NCI-H69 (cell line): ENCODE results near the gene CTAG2.
A peak's percentile ranks its signal among the peaks of the same experiment; 100 is the strongest.
"Not testable (repeated sequence)": the region's sequence is repeated elsewhere in the genome, so short reads cannot be mapped to it uniquely, and the experiment has no call there.

ENCODE experiments used
- DNase-seq: peaks from one replicate; lab custom pipeline; 2025; lab: John Stamatoyannopoulos, UW

CTAG2 gene

GRCh38 chrX:154645745-154646378 lies 7.5 kb downstream of the CTAG2 start:
- DNase-seq: not testable (repeated sequence)

DNA sequence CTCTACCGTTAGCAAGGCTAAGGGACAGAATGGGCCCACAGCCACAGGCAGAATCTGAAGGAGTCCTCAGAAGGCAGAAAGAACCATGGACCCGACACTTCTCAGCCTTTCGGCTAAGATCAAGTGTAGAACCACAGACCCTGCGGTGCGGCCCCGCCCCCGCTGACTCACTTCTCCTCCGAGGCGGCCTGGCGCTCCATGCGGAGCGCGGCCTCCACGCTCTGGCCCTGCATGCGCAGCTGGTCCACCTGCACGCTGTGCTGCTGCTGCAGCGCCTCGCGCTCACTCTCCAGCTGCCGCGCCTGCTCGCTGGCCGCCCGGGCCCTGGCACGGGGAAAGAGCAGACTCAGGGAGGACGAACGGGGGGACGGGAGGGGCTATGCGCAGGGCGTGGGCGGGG lies 9.7 kb downstream of the CTAG2 start:
- not testable (repeated sequence) for DNase-seq

DNA sequence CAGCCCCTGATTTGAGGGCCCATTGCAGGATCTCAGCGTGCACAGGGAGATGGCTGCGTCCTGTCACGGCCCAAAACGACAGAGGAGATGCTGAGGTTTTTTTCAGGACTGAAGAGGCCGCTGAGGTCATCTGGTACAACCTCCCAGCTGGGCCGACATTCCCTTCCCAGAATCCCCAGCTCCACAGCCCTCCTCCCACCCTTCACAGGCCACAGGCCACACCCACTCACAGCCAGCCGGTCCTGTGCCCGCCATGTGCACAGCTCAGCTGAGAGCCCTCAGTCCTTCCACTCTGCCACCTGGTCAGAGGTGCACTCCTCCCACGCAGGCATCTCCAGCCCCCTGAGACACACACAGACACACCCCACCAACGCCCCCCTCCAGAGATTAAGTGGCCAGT lies 11.6 kb downstream of the CTAG2 start:
- DNase-seq: not testable (repeated sequence)

GRCh38 chrX:154633661-154634060 lies 19.7 kb downstream of the CTAG2 start:
- DNase-seq: not testable (repeated sequence)

DNA sequence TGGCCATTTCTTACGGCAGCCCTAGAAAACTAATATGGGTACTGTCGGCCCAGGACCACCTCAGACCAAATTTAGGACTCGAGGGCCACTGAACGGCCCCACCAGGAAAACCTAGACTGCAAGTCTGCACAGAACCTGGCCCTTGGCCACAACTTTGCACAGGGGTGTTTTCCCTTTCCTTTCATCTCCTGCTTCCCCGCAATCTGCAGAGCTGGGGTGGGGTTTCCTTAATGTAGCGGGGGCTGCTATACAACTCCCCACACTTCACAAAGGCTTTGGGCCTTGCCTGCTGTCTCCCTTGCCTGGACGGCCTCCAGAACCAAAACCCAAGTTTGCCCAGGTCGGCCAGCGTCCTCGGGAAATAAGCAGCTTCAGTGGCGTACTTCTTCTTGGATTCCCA lies 22.4 kb downstream of the CTAG2 start:
- DNase-seq: not testable (repeated sequence)

DNA sequence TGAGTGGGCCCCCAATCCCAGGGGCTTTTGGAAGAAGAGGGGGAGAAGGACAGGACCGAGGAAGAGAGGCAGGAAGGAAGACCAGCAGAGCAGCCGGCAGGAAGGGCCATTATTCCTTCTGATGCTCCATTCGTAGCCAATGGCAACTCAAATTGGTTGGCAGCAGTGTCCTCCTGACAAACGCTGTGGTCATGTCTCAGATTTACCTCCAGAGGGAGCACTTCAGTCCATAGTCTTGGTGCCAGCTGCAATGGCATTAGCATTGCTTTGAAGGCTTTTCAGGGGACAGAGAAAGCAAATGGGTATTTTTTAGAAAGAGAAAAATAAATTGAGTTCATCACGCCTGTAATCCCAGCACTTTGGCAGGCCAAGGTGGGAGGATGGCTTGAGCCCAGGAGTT lies 24.4 kb downstream of the CTAG2 start:
- DNase-seq: not testable (repeated sequence)

DNA sequence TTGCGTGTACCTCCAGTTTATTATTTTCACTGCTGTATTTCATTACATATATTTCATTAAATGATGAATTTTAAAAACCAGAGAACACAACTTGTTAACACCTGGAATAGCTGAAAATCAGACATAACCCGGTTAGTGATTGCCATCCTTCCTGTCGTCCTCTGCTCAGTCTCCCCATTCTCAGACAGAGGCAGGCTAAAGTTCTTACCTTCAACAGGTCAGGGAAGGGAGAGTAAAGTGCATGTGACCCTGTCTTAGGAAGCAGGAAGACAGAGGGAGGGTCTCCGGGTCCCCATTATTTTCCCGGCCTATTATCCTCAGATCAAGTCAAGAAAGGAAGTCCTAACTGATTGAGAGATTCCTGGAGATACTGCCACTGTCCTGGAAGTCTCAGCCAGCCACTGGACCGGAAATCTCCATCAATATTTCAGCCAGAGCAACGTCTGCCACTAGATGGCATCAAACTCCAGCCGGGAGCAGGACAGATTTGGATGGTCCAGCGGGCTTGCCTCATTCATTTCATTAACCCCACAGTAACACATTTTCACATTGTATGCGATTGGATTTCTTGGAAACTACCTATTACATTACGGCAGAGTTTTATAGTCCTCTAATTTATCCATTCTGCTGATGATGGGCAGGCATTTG lies 32.5 kb downstream of the CTAG2 start:
- not testable (repeated sequence) for DNase-seq

- DNase-seq: not testable (repeated sequence)
Observed at GRCh38 chrX:154619182-154619581, 34.2 kb downstream of the CTAG2 start, which contains the start of gene CTAG1B. CTAG1B (minus strand) TSS chrX:154619282; CDS start chrX:154619218, 64 bp downstream.

DNA sequence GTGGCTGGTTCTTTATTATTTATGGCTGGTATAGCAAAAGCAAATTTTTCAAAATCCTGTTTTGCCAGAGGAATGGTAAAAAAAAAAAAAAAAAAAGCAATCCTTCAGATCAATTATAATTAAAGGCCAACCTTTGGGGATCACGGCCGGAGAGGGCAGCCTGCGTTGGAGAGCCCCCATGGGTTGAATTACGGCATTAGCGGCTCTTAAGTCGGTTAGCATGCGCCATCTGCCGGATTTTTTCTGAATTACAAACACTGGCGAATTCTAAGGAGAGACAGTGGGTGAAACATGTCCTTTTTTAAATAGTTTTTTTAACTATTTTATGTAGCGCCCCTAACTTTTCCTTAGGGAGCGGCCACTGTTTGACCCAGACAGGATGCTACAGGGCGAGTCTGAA lies 39.8 kb downstream of the CTAG2 start:
- not testable (repeated sequence) for DNase-seq

DNA sequence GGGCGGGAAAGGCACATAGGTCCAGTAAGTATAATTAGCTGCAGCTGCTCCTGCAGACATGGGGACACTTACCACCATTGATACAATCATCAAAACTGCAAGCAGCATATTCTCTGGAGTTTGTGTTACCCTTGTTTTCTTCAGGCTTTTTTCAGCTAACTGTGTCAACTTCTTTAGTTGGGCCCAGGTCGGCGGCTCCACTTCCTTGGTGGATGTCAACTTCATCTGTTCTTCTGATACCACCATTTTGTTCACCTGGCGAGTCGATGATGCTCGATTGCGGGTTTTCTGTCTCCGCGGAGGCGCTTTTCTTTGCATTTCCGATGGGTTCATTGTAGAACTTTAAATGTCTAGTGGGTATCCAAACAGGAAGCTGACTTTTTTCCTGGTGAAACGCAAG lies 42.2 kb downstream of the CTAG2 start:
- not testable (repeated sequence) for DNase-seq

- not testable (repeated sequence) for DNase-seq
Observed at GRCh38 chrX:154608823-154609222, 44.6 kb downstream of the CTAG2 start.

DNA sequence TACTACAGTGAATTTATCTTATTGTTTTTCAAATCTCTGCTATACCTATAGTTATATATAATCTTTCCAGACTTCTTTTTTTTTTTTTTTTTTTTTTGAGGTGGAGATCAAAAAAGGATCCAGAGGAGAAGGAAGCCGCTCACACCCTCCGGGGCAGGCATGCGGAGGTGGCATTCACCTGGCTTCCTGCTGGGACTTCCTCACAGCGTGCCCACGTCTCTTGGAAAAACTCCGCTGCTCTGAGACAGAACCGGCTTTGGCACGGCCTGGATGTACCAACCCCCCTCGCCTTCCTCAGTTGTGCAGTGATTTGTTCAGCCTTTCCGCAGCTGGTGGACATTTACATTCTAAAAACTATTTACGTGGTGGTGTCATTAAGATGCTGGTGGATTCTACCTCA lies 45.4 kb downstream of the CTAG2 start:
- not testable (repeated sequence) for DNase-seq

DNA sequence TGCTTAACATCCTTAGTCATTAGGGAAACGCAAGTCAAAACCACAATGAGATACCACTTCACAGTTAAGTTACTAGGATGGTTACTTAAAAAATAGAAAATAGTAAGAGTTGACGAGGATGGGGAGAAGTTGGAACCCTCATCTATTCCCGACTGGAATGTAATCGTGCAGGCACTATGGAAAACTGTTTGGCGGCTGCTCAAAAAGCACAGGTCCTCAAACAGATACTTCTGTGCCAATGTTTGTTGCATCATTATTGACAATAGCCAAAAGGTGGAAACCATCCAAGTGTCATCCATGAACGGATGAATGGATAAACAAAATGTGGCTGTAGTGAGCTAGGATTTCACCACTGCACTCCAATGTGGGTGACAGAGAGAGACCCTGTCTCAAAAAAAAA lies 46.0 kb downstream of the CTAG2 start:
- DNase-seq: peak; percentile 45

- no peak for DNase-seq
Observed at GRCh38 chrX:154605566-154605965, 47.8 kb downstream of the CTAG2 start.

- peak; percentile 5 for DNase-seq
Observed at GRCh38 chrX:154603438-154604430, 49.6 kb downstream of the CTAG2 start.

DNA sequence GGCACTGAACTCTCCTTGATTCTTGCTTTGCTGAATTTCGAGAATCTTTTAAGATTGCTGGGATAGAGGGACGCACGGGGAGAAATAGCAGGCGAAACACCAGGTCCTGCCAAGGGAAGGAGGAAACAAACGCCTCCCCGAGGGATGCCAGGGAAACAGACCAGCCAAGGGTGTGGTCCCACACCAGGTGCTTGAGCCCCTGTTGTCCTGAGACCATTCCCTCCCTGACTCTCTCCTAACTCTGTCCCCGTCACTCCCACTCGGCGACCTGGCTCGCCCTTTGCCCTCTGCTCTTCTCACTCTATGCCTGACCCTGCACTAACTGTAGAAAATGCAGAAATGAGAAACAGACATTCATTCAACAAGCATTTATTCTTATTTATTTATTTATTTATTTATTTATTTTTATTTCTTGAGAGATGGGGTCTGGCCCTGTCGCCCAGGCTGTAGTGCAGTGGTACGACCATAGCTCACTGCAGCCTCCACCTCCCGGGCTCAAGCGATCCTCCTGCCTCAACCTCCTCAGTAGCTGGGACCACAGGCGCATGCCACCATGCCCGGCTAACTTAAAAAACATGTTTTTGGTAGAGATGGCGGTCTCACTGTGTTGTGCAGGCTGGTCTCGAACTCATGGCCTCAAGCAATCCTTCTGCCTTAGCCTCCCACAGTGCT lies 50.5 kb downstream of the CTAG2 start:
- no peak for DNase-seq

GRCh38 chrX:154602226-154602625 lies 51.2 kb downstream of the CTAG2 start:
- no peak for DNase-seq
